GM23338 (cell line): Measurements from ENCODE around the gene CORO1C. TPM values are rescaled to one million over a fixed set of nuclear protein-coding genes. Genes with fewer than 3 reads are reported as not detected.

Experiments
- ATAC-seq: fragments of 200-7000 bp; cut with Tn5 transposase; 3 replicates; pipeline ENCODE4 v1.9.1; 2020
- DNase-seq: peaks from one replicate; pipeline ENCODE4 v3.0.0-alpha.2; 2015; ENCODE audit warnings: low spot score
- H2AFZ ChIP-seq: fragments of 200-600 bp; sonication (generic); 2 replicates; pipeline ENCODE4 v1.8.0; 2016; ENCODE audit warnings: antibody characterized with exemption, mild to moderate bottlenecking, moderate library complexity
- H3F3A ChIP-seq: fragments of 200-600 bp; sonication (generic); replicated peaks from 2 replicates; pipeline ENCODE4 v1.8.0; 2017; ENCODE audit warnings: antibody characterized with exemption, mixed run types, low read depth
- H3K27ac ChIP-seq: fragments of 200-600 bp; sonication (generic); 2 replicates; pipeline ENCODE4 v1.6.1; 2016; ENCODE audit warnings: low read depth
- H3K27me3 ChIP-seq: fragments of 200-600 bp; sonication (generic); 2 replicates; pipeline ENCODE4 v1.8.0; 2016; ENCODE audit warnings: mild to moderate bottlenecking, mixed run types, moderate library complexity; ENCODE audit not compliant: insufficient read depth
- H3K36me3 ChIP-seq: fragments of 200-600 bp; sonication (generic); 2 replicates; pipeline ENCODE4 v1.8.0; 2016; ENCODE audit warnings: mild to moderate bottlenecking; ENCODE audit not compliant: insufficient read depth
- H3K4me1 ChIP-seq: fragments of 200-600 bp; sonication (generic); 2 replicates; pipeline ENCODE4 v1.8.0; 2016; ENCODE audit warnings: mild to moderate bottlenecking, moderate library complexity; ENCODE audit not compliant: insufficient read depth
- H3K4me2 ChIP-seq: fragments of 200-600 bp; sonication (generic); 2 replicates; pipeline ENCODE4 v1.7.1; 2017; ENCODE audit warnings: mixed run types
- H3K4me3 ChIP-seq: fragments of 200-600 bp; sonication (generic); 2 replicates; pipeline ENCODE4 v1.6.1; 2016; ENCODE audit warnings: mixed run types
- H3K79me2 ChIP-seq: fragments of 200-600 bp; sonication (generic); replicated peaks from 2 replicates; pipeline ENCODE4 v1.8.0; 2017; ENCODE audit warnings: mild to moderate bottlenecking; ENCODE audit not compliant: insufficient read depth
- H3K9me2 ChIP-seq: fragments of 200-600 bp; sonication (generic); 2 replicates; pipeline ENCODE4 v1.8.0; 2017; ENCODE audit not compliant: insufficient read depth
- H4K20me1 ChIP-seq: fragments of 200-600 bp; sonication (generic); replicated peaks from 2 replicates; pipeline ENCODE4 v1.8.0; 2017; ENCODE audit warnings: mild to moderate bottlenecking; ENCODE audit not compliant: insufficient read depth
- H3K27ac Mint-ChIP-seq: 2 replicates; pipeline ENCODE4 v1.8.0; 2020; ENCODE audit warnings: inconsistent platforms, mild to moderate bottlenecking, moderate library complexity, mixed read lengths
- H3K27me3 Mint-ChIP-seq: 3 replicates; pipeline ENCODE4 v1.8.0; 2022; ENCODE audit warnings: low read depth, mild to moderate bottlenecking, moderate library complexity, mixed read lengths, inconsistent platforms; ENCODE audit not compliant: insufficient read depth, poor library complexity
- H3K36me3 Mint-ChIP-seq: 3 replicates; pipeline ENCODE4 v1.8.0; 2021; ENCODE audit warnings: low read depth, mild to moderate bottlenecking, inconsistent platforms, moderate library complexity, mixed read lengths
- H3K4me1 Mint-ChIP-seq: 3 replicates; pipeline ENCODE4 v1.8.0; 2020; ENCODE audit warnings: mild to moderate bottlenecking, inconsistent platforms, mixed read lengths
- H3K4me3 Mint-ChIP-seq: 3 replicates; pipeline ENCODE4 v1.8.0; 2021; ENCODE audit warnings: moderate library complexity, mild to moderate bottlenecking, inconsistent platforms, mixed read lengths
- H3K9me3 Mint-ChIP-seq: 3 replicates; pipeline ENCODE4 v1.8.0; 2020; ENCODE audit warnings: moderate library complexity, mild to moderate bottlenecking, inconsistent platforms, mixed read lengths
- CREB1 ChIP-seq: fragments of 250-450 bp; sonication (Bioruptor Pico); IDR thresholded peaks from 2 replicates; pipeline ENCODE4 v1.5.0; 2020; ENCODE audit warnings: low read depth, mild to moderate bottlenecking, moderate library complexity
- NANOG ChIP-seq: IDR thresholded peaks from 2 replicates; pipeline ENCODE4 v1.6.1; 2016; ENCODE audit warnings: antibody characterized with exemption, borderline replicate concordance
- POLR2AphosphoS5 ChIP-seq: IDR thresholded peaks from 2 replicates; pipeline ENCODE4 v1.6.1; 2016; ENCODE audit warnings: antibody characterized with exemption, low read depth
- polyA plus RNA-seq: library from polyadenylated mRNA; unstranded; fragments of >200 nt; fragmentation: Nextera tagmentation; extraction: Ambion mirVana; gene quantifications from 2 replicates; pipeline ENCODE4 v1.2.1, GENCODE V29; 2016
- total RNA-seq: library from RNA; depleted of rRNA; stranded (reverse); fragments of >200 nt; shearing (Covaris generic); gene quantifications from 2 replicates; pipeline ENCODE4 v1.2.3, GENCODE V29; 2014
- TF ChIP-seq, protein P1 (sequence below): IDR thresholded peaks from 2 replicates; pipeline ENCODE4 v1.6.1; 2016; ENCODE audit warnings: antibody characterized with exemption
- TF ChIP-seq, protein P2 (sequence below), 2 experiments: fragments of 200-600 bp in 1 of 2; sonication (generic) in 1 of 2; conservative IDR thresholded peaks; 2 replicates each; pipeline versions ENCODE4 v1.5.1 to v1.6.1; 2016 to 2017; ENCODE audit warnings: antibody characterized with exemption in 2 of 2, low read depth in 2 of 2, mild to moderate bottlenecking in 2 of 2, moderate library complexity in 1 of 2
- TF ChIP-seq, protein P3 (sequence below): IDR thresholded peaks from one replicate; pipeline ENCODE4 v1.6.1; 2018; ENCODE audit warnings: antibody characterized with exemption; ENCODE audit not compliant: unreplicated experiment

Gene CORO1C
- total and polyA plus RNA-seq, 2 experiments from 2014 or later: 59.2 to 89.5 TPM

DNA sequence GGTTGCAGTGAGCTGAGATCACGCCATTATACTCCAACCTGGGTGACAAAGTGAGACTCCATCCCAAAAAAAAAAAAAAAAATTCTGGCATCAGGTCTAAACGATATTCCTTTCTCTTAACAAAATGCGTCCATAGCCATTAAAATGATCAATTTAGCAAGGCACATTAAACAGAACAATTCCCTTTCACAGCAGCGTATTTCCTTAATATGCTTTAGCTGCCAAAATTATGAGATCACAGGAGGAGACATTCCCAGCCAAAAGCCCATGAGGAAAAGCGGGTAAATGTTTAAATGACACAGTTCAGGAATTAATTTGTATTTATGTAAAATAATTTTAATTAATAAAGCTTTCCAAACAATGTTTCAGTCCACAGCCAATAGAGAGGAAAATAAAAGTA is 54.6 kb downstream of the CORO1C start (continued):
- TF ChIP-seq CREB1 (CRISPR knock-in tag): no peak
- TF ChIP-seq, protein P1, sequence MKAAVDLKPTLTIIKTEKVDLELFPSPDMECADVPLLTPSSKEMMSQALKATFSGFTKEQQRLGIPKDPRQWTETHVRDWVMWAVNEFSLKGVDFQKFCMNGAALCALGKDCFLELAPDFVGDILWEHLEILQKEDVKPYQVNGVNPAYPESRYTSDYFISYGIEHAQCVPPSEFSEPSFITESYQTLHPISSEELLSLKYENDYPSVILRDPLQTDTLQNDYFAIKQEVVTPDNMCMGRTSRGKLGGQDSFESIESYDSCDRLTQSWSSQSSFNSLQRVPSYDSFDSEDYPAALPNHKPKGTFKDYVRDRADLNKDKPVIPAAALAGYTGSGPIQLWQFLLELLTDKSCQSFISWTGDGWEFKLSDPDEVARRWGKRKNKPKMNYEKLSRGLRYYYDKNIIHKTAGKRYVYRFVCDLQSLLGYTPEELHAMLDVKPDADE: no peak
- TF ChIP-seq, protein P2, sequence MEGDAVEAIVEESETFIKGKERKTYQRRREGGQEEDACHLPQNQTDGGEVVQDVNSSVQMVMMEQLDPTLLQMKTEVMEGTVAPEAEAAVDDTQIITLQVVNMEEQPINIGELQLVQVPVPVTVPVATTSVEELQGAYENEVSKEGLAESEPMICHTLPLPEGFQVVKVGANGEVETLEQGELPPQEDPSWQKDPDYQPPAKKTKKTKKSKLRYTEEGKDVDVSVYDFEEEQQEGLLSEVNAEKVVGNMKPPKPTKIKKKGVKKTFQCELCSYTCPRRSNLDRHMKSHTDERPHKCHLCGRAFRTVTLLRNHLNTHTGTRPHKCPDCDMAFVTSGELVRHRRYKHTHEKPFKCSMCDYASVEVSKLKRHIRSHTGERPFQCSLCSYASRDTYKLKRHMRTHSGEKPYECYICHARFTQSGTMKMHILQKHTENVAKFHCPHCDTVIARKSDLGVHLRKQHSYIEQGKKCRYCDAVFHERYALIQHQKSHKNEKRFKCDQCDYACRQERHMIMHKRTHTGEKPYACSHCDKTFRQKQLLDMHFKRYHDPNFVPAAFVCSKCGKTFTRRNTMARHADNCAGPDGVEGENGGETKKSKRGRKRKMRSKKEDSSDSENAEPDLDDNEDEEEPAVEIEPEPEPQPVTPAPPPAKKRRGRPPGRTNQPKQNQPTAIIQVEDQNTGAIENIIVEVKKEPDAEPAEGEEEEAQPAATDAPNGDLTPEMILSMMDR (conservative IDR thresholded peaks at IDR 0.05; ENCODE audit: low read depth in 2 of 2): no peak
- TF ChIP-seq, protein P3, sequence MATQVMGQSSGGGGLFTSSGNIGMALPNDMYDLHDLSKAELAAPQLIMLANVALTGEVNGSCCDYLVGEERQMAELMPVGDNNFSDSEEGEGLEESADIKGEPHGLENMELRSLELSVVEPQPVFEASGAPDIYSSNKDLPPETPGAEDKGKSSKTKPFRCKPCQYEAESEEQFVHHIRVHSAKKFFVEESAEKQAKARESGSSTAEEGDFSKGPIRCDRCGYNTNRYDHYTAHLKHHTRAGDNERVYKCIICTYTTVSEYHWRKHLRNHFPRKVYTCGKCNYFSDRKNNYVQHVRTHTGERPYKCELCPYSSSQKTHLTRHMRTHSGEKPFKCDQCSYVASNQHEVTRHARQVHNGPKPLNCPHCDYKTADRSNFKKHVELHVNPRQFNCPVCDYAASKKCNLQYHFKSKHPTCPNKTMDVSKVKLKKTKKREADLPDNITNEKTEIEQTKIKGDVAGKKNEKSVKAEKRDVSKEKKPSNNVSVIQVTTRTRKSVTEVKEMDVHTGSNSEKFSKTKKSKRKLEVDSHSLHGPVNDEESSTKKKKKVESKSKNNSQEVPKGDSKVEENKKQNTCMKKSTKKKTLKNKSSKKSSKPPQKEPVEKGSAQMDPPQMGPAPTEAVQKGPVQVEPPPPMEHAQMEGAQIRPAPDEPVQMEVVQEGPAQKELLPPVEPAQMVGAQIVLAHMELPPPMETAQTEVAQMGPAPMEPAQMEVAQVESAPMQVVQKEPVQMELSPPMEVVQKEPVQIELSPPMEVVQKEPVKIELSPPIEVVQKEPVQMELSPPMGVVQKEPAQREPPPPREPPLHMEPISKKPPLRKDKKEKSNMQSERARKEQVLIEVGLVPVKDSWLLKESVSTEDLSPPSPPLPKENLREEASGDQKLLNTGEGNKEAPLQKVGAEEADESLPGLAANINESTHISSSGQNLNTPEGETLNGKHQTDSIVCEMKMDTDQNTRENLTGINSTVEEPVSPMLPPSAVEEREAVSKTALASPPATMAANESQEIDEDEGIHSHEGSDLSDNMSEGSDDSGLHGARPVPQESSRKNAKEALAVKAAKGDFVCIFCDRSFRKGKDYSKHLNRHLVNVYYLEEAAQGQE: no peak

DNA sequence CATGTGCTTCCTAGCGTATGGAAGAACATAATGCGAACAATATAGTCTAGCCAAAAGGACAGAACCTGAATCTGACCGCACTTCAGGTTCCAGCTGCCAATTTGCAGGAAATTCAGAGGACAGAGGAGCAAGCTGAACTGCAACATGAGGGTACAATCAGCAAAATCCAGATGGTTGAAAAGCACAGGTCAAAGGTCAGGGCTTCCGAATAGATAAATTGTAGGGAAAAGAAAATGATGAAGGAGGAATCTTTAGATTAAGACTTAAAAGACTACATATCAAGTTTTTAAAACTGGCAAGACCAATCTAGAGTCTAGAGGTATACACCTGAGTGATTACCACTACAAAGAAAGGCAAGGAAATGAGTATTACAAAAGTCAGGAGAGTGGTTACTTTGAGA is 55.5 kb downstream of the CORO1C start:
- DNase-seq (no peak), ATAC-seq (no peak)
- Histone ChIP-seq H3K27ac (no peak overlapping the region), H3F3A (no peaks in the 10 kb centered on the region), H3K79me2 (peaks cover 22% of the 10 kb centered on the region), H2AFZ (no peak overlapping the region), H3K27me3 (no peaks in the 10 kb centered on the region), H4K20me1 (no peaks in the 10 kb centered on the region), H3K4me3 (no peak overlapping the region), H3K9me2 (no peaks in the 10 kb centered on the region), H3K4me2 (no peak overlapping the region), H3K4me1 (0 out of 2 replicates have a peak, but pooled peaks cover 6% of the 10 kb centered on the region), H3K36me3 (no peaks in the 10 kb centered on the region)
- Mint-ChIP-seq H3K27me3 (peaks cover 1% of the 10 kb centered on the region), H3K4me1 (peaks cover 7% of the 10 kb centered on the region; the same call in 2 of the 3 replicates), H3K9me3 (no peaks in the 10 kb centered on the region), H3K4me3 (no peak overlapping the region), H3K36me3 (peaks cover 3% of the 10 kb centered on the region; the same call in 1 of the 3 replicates), H3K27ac (peak overlapping the region; percentile 18; the same call in 1 of the 2 replicates)
- TF ChIP-seq, protein P3: no peak
- TF ChIP-seq NANOG (no peak), POLR2AphosphoS5 (no peak)
- TF ChIP-seq, protein P1: no peak
